C4-2B (cell line): ENCODE results near the gene GMFB.

Source experiments
- ZFX ChIP-seq: fragments of 450-650 bp; IDR thresholded peaks from 2 replicates; pipeline ENCODE4 v1.6.1; 2017
- TF ChIP-seq, protein P1 (sequence below): fragments of 450-650 bp; conservative IDR thresholded peaks from 2 replicates; pipeline ENCODE4 v1.5.1; 2017; ENCODE audit warnings: mild to moderate bottlenecking

GRCh38 chr14:54503486-54503885 lies 14.7 kb upstream of the GMFB start:
- TF ChIP-seq, protein P1, sequence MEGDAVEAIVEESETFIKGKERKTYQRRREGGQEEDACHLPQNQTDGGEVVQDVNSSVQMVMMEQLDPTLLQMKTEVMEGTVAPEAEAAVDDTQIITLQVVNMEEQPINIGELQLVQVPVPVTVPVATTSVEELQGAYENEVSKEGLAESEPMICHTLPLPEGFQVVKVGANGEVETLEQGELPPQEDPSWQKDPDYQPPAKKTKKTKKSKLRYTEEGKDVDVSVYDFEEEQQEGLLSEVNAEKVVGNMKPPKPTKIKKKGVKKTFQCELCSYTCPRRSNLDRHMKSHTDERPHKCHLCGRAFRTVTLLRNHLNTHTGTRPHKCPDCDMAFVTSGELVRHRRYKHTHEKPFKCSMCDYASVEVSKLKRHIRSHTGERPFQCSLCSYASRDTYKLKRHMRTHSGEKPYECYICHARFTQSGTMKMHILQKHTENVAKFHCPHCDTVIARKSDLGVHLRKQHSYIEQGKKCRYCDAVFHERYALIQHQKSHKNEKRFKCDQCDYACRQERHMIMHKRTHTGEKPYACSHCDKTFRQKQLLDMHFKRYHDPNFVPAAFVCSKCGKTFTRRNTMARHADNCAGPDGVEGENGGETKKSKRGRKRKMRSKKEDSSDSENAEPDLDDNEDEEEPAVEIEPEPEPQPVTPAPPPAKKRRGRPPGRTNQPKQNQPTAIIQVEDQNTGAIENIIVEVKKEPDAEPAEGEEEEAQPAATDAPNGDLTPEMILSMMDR, result peak; percentile 60
- TF ChIP-seq ZFX, result no peak
